Activated gamma-delta T cell treated with Interleukin-2 at 50 U/mL for 16 hours (primary cell): ENCODE results near the gene PCYT1A.
"Not testable (repeated sequence)": the region's sequence is repeated elsewhere in the genome, so short reads cannot be mapped to it uniquely, and the experiment has no call there.

Source experiments
- DNase-seq: peaks from one replicate; pipeline ENCODE4 v3.0.0-alpha.2; 2020

PCYT1A gene

DNA sequence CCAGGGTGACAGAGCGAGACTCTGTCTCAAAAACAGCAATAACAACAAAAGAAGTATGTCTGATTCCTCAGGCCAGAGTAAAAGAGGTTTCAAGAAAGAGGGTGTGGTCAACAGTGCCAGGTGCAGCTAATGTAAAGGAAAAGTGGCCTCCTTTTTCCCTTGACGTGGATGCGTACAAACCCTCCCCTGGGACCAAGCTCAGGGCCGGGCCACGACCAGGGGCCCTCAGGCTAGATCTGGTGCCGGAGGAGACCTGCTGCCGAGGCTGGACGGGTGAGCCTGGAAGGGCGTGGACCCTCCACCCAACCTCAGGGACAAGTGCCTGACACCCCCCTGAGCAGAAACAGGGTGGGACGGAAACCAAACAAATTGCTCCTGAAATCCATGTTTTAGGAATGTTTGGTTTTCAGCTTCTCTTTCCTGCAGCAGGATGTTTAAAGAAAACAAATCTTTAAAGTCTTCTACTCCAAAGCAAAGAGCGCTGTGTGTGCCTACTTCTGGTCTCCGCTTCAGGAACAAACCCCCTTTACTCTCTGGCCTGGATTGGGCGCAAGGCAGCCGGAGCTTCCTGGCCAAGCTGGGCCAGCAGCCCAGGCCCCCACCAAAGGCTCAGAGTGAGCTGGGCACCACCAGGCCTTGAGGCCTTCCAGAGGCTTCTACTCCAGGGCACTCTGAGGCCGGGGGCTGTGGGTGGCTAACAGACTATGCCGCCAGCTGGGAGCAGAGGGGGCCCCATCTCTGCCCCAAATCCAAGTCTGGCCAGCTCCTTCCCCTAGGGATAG is 97.8 kb downstream of the PCYT1A start:
- no peak for DNase-seq

DNA sequence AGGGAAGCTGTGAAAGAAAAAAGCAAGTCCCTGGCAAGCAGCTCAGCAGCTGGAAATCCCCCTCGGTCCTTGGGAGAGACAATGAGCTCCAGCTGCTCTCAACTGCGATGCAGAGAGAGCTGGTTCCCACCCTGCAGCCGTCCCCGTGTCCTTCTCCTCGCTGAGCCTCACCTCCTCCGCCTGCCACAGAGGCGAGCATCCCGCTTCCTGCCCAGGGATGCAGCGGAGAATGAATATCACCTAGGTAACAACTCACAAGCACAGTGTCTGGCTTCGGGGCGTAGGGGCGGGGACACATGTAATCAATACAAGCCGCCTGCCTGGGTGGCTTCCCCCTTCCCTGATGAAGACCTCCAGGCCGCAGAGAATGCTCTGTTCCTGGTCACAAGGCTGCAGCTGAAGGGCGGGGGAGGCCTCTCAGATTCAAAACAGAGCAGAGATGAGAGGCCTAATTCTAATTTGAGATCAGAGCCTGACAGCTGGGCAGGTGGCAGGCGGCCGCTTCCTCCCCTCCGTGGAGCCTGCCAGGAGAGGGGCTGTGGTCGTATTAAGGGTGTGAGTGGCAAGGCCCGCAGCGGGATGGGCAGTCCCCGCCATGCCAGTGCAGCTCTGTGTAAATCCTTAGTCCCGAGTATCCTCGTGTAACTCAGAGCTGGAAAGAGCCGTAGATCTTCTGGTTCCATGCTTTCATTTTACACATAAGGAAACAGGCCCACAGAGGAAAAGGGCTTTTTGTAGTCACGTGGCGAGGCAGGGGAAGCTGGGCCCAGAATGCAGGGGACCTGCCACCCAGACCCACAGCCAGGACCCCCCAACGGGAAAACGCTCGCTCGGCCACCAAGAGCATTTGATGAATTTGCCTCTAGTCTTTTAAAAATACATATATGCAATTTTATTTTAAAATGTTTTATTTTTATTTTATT is 100.6 kb downstream of the PCYT1A start:
- no peak for DNase-seq

DNA sequence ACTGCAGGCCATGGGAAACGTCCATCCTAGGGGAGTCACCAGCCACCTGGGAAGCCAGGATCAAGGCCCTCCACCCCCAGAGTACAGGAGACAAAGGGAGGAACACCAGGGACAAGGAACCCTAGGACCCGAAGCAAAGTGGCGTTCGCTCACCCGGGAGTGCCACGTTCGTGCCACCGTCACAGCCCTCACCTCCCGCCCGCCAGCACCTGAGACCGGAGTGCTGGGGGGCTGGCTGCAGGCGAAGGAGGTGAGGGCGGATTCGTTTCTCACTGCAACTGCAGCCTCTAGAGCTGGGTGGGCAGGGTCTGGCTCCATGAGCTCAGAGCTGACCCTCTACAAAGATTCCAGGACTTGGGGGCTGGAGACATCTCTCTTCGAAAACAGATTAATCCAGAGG is 102.6 kb downstream of the PCYT1A start:
- DNase-seq = no peak

DNA sequence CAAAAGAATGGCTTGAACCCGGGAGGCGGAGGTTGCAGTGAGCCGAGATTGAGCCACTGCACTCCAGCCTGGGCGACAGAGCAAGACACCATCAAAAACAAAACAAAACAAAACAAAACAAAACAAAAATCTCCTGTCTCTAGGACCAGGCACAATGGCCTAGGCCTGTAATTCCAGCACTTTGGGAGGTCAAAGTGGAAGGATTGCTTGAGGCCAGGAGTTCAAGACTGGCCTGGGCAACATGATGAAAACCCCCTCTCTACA is 103.4 kb downstream of the PCYT1A start:
- not testable (repeated sequence) for DNase-seq

DNA sequence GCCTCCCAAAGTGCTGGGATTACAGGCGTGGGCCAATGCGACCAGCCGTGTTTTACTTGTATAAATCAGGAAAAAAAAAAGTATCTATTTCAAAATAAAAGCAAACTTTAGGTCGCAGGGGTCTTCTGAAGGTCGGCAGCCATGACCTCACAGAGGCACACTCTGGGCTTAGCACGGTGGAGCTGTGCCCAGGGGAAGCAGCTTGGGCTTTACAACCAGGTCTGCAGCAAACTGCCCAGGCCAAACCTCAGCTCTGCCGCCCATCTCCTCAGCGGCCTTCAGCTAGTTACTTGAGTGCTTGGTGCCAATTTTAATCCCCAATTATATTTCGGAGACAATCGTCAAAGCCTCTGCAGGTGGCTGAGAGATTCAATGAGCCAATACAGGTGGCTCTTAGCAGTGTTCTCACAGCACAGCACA is 106.4 kb downstream of the PCYT1A start:
- no peak for DNase-seq

DNA sequence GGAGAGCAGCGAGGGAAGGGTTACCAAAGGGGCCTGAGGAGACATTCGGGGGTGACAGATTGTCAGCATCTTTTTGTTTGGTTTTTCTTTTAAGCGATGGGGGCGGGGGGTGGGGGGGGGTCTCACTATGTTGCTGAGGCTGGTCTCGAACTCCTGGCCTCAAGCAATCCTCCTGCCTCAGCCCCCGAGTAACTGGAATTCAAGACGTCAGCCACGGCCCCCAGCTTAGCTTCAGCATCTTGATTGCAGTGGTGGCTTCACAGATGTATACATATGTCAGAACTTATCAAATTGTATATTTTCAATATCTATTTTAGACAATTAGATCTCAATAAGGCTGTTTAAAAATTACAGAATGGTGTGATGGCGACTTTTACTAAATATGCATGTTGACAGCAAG is 107.2 kb downstream of the PCYT1A start:
- DNase-seq = no peak
